Measurements from ENCODE around the gene MLLT11. TPM values are rescaled to one million over a fixed set of nuclear protein-coding genes. Genes with fewer than 3 reads are reported as not detected.
A peak's percentile ranks its signal among the peaks of the same experiment; 100 is the strongest.

Gene MLLT11
- total RNA-seq, 4 donors from 2014 or later: 0.24 to 1.5 (median 1.2) TPM

GRCh38 chr1:151024540-151025146 is 35.6 kb upstream of the MLLT11 start:
- Histone ChIP-seq H3K36me3 (peaks cover 42% of the 10 kb centered on the region), H3K4me3 (no peak overlapping the region), H3K4me1 (peaks cover 4% of the 10 kb centered on the region), H3K9me3 (no peaks in the 10 kb centered on the region), H3K27me3 (no peaks in the 10 kb centered on the region), H3K27ac (no peak overlapping the region)
- TF ChIP-seq CTCF (IDR thresholded peaks at IDR 0.05) (peak; percentile 51 to 73), EP300 (IDR thresholded peaks at IDR 0.05) (no peak)
- peak; percentile 84 for DNase-seq (ENCODE audit: low spot score in 2 of 2)
- WGBS: 31% methylated on average over 6 of the region's 6 CpGs

GRCh38 chr1:151026460-151026859 is 33.7 kb upstream of the MLLT11 start:
- no peaks in the 10 kb centered on the region for H3K9me3 ChIP-seq
- no peak overlapping the region for H3K27ac ChIP-seq
- TF ChIP-seq EP300 (IDR thresholded peaks at IDR 0.05): no peak
- peaks cover 60% of the 10 kb centered on the region for H3K36me3 ChIP-seq
- peaks cover 4% of the 10 kb centered on the region for H3K4me1 ChIP-seq
- H3K27me3 ChIP-seq: no peaks in the 10 kb centered on the region
- no peak for DNase-seq (ENCODE audit: low spot score in 2 of 2)
- no peak overlapping the region for H3K4me3 ChIP-seq

GRCh38 chr1:151032164-151032563 is 28.0 kb upstream of the MLLT11 start:
- DNase-seq (ENCODE audit: low spot score in 2 of 2): no peak
- H3K9me3 ChIP-seq: no peaks in the 10 kb centered on the region
- H3K36me3 ChIP-seq: peaks cover 66% of the 10 kb centered on the region
- no peaks in the 10 kb centered on the region for H3K27me3 ChIP-seq
- peaks cover 15% of the 10 kb centered on the region for H3K4me1 ChIP-seq
- TF ChIP-seq CTCF (IDR thresholded peaks at IDR 0.05) (no peak), POLR2AphosphoS5 (IDR thresholded peaks at IDR 0.05) (no peak), POLR2A (IDR thresholded peaks at IDR 0.05) (no peak)
- WGBS: 98% methylated on average over 8 of the region's 8 CpGs
- no peak overlapping the region for H3K4me3 ChIP-seq
- no peak overlapping the region for H3K27ac ChIP-seq

GRCh38 chr1:151035167-151035566 is 25.0 kb upstream of the MLLT11 start:
- Histone ChIP-seq H3K9me3 (no peaks in the 10 kb centered on the region), H3K27ac (peak overlapping the region; percentile 1), H3K36me3 (peaks cover 37% of the 10 kb centered on the region), H3K27me3 (no peaks in the 10 kb centered on the region), H3K4me3 (no peak overlapping the region), H3K4me1 (peaks cover 19% of the 10 kb centered on the region)
- WGBS: 61% methylated on average over 3 of the region's 3 CpGs
- no peak for DNase-seq (ENCODE audit: low spot score in 2 of 2)
- no peak for TF ChIP-seq EP300 (IDR thresholded peaks at IDR 0.05)
- TF ChIP-seq CTCF (IDR thresholded peaks at IDR 0.05): no peak
- no peak for TF ChIP-seq POLR2A (IDR thresholded peaks at IDR 0.05)

GRCh38 chr1:151036356-151036755 is 23.8 kb upstream of the MLLT11 start, which contains the start of gene BNIPL:
Gene BNIPL (plus strand): TSS chr1:151036586. CDS start chr1:151036726, 140 bp downstream.
- Histone ChIP-seq H3K27ac (peak within 1 kb of the TSS; percentile 66), H3K36me3 (peaks cover 25% of the 10 kb centered on the region), H3K4me3 (peak within 1 kb of the TSS; percentile 38), H3K9me3 (no peaks in the 10 kb centered on the region), H3K27me3 (no peaks in the 10 kb centered on the region), H3K4me1 (peaks cover 19% of the 10 kb centered on the region)
- 31% methylated on average over 2 of the region's 2 CpGs for WGBS
- DNase-seq (ENCODE audit: low spot score in 2 of 2): no peak
- no peak for TF ChIP-seq EP300 (IDR thresholded peaks at IDR 0.05)

GRCh38 chr1:151037032-151037431 is 23.2 kb upstream of the MLLT11 start:
- H3K4me3 ChIP-seq: peak overlapping the region; percentile 38
- no peak for DNase-seq (ENCODE audit: low spot score in 2 of 2)
- peak overlapping the region; percentile 66 for H3K27ac ChIP-seq
- no peaks in the 10 kb centered on the region for H3K27me3 ChIP-seq
- H3K36me3 ChIP-seq: peaks cover 23% of the 10 kb centered on the region
- TF ChIP-seq EP300 (IDR thresholded peaks at IDR 0.05) (no peak), POLR2AphosphoS5 (IDR thresholded peaks at IDR 0.05) (no peak), POLR2A (IDR thresholded peaks at IDR 0.05) (no peak), CTCF (IDR thresholded peaks at IDR 0.05) (no peak)
- 63% methylated on average over 6 of the region's 6 CpGs for WGBS
- peaks cover 19% of the 10 kb centered on the region for H3K4me1 ChIP-seq
- no peaks in the 10 kb centered on the region for H3K9me3 ChIP-seq

All from suprapubic skin (tissue), 4 donors.